A673 (cell line): ENCODE data around the gene CLDN1.

Experiments used
- CTCF ChIP-seq: fragments of 300-800, 200-600 bp; sonication (generic); conservative IDR thresholded peaks from 2 replicates; pipeline ENCODE4 v1.5.1; 2017; ENCODE audit warnings: low read depth, mild to moderate bottlenecking, antibody characterized with exemption, low read length, moderate library complexity, mixed read lengths
- EZH2 ChIP-seq: fragments of 200-600 bp; sonication (generic); IDR thresholded peaks from 2 replicates; pipeline ENCODE4 v1.6.1; 2017; ENCODE audit warnings: borderline replicate concordance, low read depth, mild to moderate bottlenecking, mixed read lengths, antibody characterized with exemption, low read length; ENCODE audit not compliant: poor library complexity, severe bottlenecking

DNA sequence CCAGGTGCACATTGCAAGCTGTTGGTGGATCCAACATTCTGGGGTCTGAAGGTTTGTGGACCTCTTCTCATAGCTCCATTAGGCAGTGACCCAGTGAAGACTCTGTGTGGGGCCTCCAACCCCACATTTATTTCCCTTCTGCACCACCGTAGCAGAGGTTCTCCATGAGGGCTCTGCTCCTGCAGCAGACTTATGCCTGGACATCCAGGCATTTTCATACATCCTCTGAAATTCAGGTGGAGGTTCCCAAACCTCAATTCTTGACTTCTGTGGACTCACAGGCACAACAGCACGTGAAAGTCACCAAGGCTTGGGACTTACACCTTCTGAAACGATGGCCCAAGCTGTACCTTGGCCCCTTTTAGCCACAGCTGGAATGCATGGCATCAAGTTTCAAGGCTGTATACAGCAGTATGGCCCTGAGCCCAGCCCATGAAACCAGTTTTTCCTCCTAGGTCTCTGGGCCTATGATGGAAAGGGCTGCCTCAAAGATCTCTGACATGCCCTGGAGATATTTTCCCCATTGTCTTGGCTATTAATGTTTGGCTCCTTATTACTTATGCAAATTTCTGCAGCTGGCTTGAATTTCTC, 30.2 kb downstream of the CLDN1 start:
- no peak for TF ChIP-seq CTCF
- TF ChIP-seq EZH2 = no peak
